ENCODE measurements around the gene CERS3. TPM values are rescaled to one million over a fixed set of nuclear protein-coding genes. Genes with fewer than 3 reads are reported as not detected.

CERS3 gene
- total RNA-seq, 1 donor from 2014 or later, result 0.13 TPM

- POLR2A ChIA-PET, result no interaction called here
- no peaks in the 10 kb centered on the region for H3K4me1 Mint-ChIP-seq
These were observed 28.3 kb downstream of the CERS3 start for GRCh38 chr15:100500226-100500990.

GRCh38 chr15:100495861-100496260, 32.9 kb downstream of the CERS3 start:
- H3K27me3 Mint-ChIP-seq, result peaks cover 8% of the 10 kb centered on the region
- H3K4me1 Mint-ChIP-seq, result no peaks in the 10 kb centered on the region
- no peak overlapping the region for H3K4me3 Mint-ChIP-seq
- ChIA-PET CTCF (no interaction called here), POLR2A (no interaction called here)
- H3K27ac Mint-ChIP-seq, result no peak overlapping the region
- TF ChIP-seq, protein P1, sequence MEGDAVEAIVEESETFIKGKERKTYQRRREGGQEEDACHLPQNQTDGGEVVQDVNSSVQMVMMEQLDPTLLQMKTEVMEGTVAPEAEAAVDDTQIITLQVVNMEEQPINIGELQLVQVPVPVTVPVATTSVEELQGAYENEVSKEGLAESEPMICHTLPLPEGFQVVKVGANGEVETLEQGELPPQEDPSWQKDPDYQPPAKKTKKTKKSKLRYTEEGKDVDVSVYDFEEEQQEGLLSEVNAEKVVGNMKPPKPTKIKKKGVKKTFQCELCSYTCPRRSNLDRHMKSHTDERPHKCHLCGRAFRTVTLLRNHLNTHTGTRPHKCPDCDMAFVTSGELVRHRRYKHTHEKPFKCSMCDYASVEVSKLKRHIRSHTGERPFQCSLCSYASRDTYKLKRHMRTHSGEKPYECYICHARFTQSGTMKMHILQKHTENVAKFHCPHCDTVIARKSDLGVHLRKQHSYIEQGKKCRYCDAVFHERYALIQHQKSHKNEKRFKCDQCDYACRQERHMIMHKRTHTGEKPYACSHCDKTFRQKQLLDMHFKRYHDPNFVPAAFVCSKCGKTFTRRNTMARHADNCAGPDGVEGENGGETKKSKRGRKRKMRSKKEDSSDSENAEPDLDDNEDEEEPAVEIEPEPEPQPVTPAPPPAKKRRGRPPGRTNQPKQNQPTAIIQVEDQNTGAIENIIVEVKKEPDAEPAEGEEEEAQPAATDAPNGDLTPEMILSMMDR (IDR thresholded peaks at IDR 0.05), result no peak
- no peaks in the 10 kb centered on the region for H3K36me3 Mint-ChIP-seq (ENCODE audit: low read depth)
- ATAC-seq (ENCODE audit: low read depth) (no peak), DNase-seq (no peak)
- H3K9me3 Mint-ChIP-seq, result no peaks in the 10 kb centered on the region
- intact Hi-C loops (cut with micrococcal nuclease), result no loop called here

More at GRCh38 chr15:100500226-100500990, 28.3 kb downstream of the CERS3 start:
- TF ChIP-seq, protein P1 (IDR thresholded peaks at IDR 0.05), result no peak
- Mint-ChIP-seq H3K27ac (no peak overlapping the region), H3K4me3 (no peak overlapping the region), H3K27me3 (peaks cover 14% of the 10 kb centered on the region), H3K36me3 (ENCODE audit: low read depth) (no peaks in the 10 kb centered on the region), H3K9me3 (no peaks in the 10 kb centered on the region)
- no peak for DNase-seq
- ATAC-seq (ENCODE audit: low read depth), result no peak
- intact Hi-C loops (cut with micrococcal nuclease), result no loop called here
- CTCF ChIA-PET, result no interaction called here

GRCh38 chr15:100493213-100493612, 35.5 kb downstream of the CERS3 start:
- no peak for DNase-seq
- no peak for ATAC-seq (ENCODE audit: low read depth)
- Mint-ChIP-seq H3K36me3 (ENCODE audit: low read depth) (no peaks in the 10 kb centered on the region), H3K27ac (no peak overlapping the region), H3K9me3 (no peaks in the 10 kb centered on the region), H3K4me3 (no peak overlapping the region), H3K27me3 (peaks cover 6% of the 10 kb centered on the region), H3K4me1 (no peaks in the 10 kb centered on the region)
- TF ChIP-seq, protein P1 (IDR thresholded peaks at IDR 0.05), result no peak
- ChIA-PET CTCF (no interaction called here), POLR2A (no interaction called here)
- intact Hi-C loops (cut with micrococcal nuclease), result no loop called here

- no peaks in the 10 kb centered on the region for H3K27me3 Mint-ChIP-seq
- ChIA-PET CTCF (no interaction called here), POLR2A (no interaction called here)
- DNase-seq, result no peak
- H3K4me1 Mint-ChIP-seq, result no peaks in the 10 kb centered on the region
- H3K27ac Mint-ChIP-seq, result no peak overlapping the region
- no peaks in the 10 kb centered on the region for H3K9me3 Mint-ChIP-seq
- H3K36me3 Mint-ChIP-seq (ENCODE audit: low read depth), result no peaks in the 10 kb centered on the region
- TF ChIP-seq, protein P1 (IDR thresholded peaks at IDR 0.05), result no peak
- ATAC-seq (ENCODE audit: low read depth), result no peak
- intact Hi-C loops (cut with micrococcal nuclease), result no loop called here
- no peak overlapping the region for H3K4me3 Mint-ChIP-seq
These were observed 44.3 kb downstream of the CERS3 start for GRCh38 chr15:100484443-100484842.

DNA sequence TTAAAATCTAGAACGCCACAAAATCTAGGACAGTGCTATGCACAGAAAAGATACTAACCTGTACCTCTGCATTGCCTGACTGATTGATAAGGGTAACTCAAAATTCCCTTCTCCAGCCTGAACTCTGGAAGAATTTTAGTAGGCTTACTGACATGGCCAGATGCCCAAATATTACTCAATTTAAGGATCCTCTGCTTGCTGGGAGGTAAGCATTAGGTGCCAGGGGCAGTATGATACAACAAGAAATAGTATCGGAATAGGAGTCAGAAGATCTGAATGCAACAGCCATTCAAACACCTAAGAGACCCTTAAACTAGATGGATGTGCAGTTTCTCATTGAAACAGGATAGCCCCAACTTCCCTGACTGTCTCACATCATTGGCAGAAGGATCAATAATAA, 45.4 kb downstream of the CERS3 start:
- Mint-ChIP-seq H3K27ac (no peak overlapping the region), H3K27me3 (no peaks in the 10 kb centered on the region), H3K4me3 (no peak overlapping the region), H3K4me1 (no peaks in the 10 kb centered on the region), H3K36me3 (ENCODE audit: low read depth) (no peaks in the 10 kb centered on the region), H3K9me3 (peaks cover 6% of the 10 kb centered on the region)
- DNase-seq (no peak), ATAC-seq (ENCODE audit: low read depth) (no peak)
- intact Hi-C loops (cut with micrococcal nuclease), result no loop called here
- CTCF ChIA-PET, result no interaction called here
- POLR2A ChIA-PET, result no interaction called here
- TF ChIP-seq, protein P1 (IDR thresholded peaks at IDR 0.05), result no peak
